AG20443 (cell line): ENCODE measurements around the gene TMEM181.
"Not testable (repeated sequence)": the region's sequence is repeated elsewhere in the genome, so short reads cannot be mapped to it uniquely, and the experiment has no call there.

Experiments
- DNase-seq: peaks from one replicate; pipeline ENCODE4 v3.0.0; 2012; ENCODE audit warnings: low spot score, mixed read lengths

TMEM181 gene

DNA sequence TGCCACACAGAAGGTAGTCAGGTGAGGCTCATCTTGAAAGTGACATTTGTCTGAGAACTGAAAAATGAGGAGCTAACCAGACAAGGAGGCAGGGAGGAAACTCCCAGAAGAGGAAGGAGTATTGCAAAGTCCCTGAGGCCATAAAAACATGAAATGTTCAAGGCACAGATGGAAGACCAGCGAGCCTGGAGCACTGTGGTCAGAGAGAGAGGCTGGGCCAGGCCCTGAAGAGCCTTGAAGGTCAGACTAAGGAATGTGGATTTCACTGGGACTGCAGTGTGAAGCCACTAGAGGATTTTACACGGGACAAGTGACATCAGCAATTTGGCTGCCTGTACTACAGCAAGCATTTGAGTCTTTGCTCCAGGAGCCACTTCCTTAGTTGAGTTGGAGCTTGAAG, 21.1 kb upstream of the TMEM181 start:
- DNase-seq, result no peak

DNA sequence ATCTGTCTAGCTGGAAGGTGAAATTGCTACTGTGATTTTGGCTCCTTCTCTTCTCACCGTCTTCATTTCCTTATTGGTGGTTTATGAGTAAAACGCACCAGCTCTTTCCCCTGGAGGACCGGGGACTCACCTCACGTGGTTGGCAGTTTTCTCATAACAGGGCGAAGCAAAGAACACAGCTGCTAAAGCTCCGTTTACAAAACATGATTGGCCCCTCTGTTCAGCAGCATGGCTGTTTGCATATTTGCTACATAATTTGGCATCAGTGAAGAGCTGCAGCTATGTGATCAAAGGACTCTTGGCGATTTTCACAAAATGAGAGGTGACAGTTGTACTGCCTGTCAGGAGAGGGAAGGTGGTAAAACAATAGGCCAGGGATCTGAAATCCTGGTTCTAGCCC, 20.5 kb upstream of the TMEM181 start:
- no peak for DNase-seq

DNA sequence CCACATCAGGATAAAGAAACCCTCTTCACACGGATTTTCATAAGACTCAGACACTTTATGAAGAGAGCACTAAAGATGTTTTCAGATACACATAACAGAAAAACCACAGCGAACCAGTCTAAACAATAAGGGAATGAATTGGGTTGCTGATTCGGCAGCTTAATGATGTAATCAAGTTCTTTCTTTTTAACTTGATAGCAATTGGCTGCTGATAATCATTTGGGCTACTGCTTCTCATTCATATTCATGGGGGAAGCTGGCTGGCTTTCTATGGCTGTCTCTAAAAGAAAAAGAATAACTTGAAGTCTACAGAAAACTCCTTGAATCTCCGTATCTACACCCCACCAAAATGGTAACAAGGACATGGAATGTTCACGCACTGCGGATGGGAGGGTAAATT, 20.0 kb upstream of the TMEM181 start:
- no peak for DNase-seq

DNA sequence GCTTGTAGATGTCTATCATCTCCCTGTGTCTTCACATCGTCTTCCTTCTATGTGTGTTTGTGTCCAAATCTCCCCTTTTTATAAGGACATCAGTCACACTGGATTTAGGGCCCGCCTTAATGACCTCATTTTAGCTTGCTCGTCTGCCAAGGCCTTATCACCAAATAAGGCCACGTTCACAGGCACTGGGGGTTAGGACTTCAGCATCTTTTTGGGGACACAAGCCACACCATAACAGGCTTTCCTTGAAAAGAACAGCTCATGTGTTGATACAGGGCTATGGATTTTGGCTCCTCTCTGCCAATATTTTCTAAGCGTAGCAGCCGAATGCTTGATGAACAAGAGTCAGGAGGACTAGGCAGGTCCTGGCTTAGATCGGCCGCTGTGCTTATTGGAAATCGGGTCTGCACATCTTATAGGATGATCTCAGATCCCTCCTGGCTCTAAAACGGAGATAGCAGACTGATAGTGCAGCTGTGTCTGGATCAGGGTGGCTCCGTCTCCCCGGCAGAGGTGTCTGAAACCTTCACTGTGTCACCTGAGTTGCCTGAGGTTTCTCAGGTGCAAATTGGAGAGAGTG, 16.2 kb upstream of the TMEM181 start:
- DNase-seq, result no peak

DNA sequence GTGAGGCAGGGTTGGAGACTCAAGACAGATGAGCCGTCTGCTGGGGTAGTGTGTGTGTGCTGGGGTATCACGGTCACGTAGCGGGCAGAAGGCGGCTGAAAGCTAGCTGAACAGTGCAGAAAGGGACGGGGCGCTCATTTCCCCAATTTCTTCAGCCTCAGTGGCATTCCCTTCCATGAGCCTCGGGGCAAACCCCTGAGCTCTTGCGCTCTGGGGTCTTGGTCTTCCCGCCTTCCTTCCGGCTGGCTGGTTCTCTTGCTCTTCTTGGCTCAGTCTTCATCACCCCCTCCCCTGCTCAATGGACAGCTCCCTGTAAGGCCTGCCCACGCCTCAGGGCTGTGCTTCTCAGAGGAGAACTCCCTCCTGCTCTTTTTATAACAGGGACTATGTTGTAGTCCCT, 15.5 kb upstream of the TMEM181 start:
- no peak for DNase-seq

DNA sequence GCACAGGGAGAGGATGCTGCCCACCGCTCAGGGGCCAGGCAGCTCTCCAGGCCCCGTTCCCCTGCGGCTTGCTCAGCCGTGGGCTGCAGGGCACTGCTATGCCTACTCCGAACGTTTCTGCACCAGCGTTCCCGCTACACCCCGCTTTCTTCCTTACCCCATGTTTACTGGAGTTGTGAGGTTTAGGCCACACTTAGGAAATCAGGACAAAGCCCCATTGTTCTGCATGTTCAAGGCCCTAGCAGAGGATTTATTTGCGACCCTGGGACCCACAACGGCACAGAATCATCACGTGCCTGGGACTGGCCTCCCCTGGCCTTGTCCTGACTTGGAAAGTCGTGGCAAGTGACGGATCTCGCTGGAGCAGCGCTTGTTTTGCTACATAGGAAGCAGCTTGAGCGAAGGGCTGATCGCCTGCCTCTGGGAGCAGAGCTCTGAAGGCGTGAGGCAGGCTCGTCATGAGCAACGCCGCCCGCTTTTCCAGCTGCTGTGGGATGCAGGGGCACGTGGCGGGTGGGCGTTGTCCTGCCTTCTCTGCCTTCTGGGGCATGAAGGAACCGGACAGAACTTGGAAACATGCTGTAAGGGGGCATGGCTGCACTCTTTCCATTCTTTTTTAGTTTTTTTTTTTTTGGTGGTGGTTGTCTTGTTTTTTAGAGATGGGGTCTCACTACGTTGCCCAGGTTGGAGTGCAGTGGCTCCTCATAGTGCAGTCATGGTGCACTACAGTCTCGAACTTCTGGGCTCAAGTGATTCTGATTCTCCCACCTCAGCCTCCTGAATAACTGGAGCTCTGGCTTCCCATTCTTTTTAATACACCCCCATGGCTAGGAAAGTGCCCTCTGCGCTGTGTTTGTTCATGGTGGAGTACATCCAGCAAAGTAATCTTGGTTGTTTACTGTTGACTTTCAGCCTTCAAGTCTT, 14.6 kb upstream of the TMEM181 start:
- DNase-seq, result no peak

DNA sequence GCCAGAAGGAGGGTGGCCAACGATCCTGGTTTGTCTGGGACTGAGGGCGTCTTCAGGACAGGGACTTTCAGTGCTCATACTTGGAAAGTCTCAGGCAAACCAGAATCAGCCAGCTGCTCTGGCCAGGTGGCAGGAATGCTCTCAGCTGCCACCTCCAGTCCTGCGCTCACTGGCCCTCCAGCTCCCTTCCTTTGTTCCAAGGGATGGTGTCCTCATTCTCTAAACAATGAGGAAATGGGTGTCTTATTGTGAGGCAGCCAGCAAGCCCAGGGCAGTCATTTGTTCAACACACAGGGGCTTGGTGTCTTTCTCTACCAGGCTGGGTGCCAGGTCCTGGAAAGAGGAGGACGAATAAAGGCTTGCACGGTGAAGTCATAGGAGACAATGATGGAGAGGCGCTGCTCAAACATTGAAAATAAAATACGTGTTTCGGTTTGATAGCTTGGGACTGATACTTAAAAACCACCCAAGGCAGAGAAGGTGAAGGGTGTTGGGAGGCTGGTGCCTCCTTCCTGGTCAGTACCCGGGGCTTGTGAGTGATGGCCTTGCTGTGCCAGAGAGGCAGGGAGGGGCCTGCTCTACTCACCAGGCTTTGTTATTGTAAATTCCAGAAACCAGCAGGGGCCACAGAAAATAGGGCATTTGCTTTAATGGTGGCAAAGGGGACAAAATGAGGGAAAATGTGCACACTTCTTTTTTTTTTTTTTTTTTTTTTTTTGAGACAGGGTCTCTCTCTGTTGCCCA, 11.3 kb upstream of the TMEM181 start:
- no peak for DNase-seq

DNA sequence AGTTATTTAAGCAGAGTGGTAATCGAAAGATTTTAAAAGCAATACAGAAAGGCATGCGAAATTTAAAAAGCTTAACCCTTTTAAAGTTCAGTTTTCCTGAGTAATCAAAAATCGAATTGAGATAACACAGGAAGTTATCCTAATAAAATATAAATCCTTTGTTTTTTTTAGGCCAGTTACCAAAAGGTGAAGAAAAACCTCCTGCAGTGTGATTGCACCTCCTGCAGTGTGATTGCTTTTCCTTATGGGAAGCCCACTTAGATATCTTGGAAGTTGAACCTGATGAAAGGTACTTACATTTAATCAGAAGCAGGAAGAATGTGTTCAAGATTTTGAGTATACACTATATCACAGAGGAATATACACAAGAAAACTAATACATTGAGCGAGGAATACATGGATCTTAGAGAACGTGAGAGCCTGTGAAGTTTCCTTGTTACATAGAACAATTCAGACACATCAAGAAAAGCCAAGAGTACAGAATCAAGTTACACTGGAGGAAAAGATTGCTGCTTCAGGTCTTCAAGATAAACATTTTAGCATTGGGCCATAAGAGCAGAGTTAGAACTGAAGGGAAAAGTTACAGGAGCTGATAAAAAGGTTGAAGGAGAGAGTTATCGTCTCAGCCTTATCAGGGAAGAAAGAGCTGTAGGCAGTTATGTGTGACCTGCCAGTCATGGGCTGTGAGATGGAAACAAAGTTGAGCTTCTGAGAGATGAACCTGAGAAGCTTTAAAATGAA, 7.7 kb upstream of the TMEM181 start:
- DNase-seq, result no peak

DNA sequence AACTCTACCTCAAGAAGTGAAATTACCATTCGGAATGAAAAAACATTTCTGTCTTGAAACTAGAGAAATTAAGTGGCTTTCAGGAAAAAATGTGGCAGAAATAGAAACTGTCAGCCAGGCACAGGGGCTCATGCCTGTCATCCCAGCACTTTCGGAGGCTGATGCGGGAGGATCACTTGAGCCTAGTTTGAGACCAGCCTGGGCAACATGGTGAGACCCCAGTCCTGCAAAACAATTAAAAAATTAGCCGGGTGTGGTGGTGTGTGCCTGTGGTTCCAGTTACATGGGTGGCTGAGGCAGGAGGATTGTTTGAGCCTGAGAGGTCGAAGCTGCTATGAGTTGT, 7.1 kb upstream of the TMEM181 start:
- no peak for DNase-seq

DNA sequence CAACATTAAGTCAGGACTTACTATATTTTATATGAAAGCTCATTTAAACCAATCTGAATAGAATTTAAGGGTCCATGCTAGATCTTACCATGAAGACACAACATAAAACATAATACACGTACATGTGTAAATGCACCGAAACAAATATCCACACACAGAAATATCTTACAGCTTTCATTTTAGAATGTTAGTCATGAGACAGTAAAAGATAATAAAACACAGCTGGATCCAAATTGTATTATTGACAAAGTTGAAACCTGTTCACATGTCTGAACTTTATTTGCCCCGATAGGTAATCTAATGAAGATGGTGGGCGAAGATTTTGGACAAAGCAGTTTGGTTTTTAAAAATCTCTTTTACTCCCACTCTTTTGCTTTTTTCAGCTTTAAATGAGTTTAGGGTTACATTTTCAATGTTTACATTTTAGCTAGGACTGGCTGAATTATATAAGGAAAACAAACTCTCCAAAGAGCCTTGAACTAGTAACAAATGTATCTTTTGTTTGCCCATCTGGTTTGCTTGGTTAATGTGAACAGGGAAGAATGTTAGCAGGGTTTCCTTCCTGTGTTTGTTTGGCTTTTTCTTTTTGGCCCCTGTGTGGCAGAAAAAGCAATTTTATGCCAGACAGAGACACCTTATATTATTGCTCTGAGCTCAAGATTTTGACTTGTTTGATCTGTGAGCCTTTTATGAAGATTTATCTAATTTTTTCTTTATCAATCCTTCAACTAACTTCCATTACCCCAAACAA, 5.1 kb upstream of the TMEM181 start:
- no peak for DNase-seq

DNA sequence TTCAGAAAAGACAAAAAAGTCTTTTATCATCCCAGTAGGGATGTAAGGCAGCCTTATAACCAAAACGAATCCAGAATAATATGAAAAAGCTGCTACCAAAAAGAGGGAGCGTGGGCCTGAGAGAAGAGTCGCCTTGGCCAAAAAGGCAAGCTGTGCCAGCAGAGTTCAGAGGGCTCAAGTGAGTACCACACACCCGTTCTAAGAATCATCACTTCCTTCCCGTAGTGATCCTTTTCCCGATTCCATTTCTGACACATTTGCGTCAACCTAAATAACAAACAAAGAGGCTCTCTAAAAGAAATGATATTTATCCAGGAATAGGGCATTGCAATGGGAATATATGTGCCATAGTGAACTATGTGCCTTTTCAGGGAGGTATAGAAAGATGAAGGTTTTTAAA, 3.8 kb upstream of the TMEM181 start:
- no peak for DNase-seq

DNA sequence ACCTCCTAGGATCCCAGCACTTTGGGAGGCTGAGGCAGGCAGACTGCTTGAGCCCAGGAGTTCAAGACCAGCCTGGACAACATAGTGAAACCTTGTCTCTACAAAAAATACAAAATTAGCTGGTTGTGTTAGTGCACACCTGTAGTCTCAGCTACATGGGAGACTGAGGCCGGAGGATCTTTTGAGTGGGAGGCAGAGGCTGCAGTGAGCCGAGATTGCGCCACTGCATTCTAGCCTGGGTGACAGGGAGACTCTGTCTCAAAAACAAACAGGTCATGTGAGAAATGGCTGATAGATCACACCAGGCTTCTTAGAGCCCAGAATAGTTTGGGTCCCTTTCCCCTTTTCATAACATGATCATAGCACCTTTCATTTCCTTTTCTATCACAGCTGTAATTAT, 2.8 kb upstream of the TMEM181 start:
- not testable (repeated sequence) for DNase-seq

DNA sequence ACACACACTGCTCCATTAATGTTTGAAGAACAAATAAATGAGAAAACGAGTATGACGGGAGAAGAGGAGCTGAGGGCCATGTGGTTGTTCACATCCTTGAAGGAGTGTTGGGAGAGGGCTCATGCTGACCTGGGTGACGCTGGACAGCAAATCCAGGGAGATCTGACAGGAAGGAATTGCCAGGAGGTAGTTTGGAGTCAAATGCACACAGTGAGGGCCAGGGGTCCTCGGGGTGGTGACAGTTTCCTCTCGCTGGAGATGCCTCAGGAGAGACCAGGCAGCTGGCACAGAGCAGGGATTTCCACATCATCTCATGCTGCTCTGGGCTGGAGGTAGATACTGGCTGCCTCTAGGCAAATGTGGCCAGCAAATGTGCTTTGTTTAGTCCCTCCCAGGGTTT, 2.0 kb upstream of the TMEM181 start:
- no peak for DNase-seq

DNA sequence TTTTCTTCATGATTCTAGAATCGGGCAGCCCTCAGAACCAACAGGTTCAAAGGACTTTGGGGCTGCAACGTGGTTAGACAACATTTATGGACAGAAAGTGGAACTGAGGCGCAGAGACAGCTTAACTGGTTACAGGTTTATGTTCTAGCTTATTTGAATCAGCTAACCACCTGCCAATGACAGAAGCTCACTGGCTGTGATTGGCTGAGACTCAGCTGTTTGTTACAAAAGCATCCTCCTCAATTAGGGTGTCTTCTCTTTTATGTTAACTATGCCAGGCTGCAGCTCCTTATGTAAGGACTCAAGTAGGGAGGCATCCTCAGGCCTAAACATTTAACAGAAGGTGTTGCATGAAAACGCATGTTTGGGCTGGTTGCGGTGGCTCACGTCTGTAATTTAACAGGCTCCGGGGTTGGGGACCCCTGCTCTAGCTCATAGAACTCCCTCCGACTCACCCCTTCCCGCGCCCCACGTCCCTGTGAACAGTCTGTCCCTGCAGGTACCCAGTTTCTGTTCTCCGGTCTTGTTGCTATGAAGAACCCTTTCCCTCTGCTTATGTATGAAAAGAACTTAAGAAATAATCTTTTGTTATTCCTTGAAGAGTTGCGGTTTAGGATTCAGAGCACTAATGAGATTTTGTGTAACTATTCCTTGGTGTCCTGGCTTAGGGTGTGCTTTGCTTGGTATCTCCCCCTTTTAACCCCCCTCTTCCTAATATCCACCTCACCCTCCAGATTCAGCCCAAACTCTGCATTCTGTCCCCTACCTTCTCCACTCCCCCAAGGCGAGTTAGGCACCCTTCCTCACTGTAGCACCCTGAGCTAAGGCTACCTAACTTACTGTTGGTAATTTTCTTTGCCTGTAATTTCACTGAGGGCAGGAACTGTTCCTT, 1.2 kb upstream of the TMEM181 start:
- no peak for DNase-seq

DNA sequence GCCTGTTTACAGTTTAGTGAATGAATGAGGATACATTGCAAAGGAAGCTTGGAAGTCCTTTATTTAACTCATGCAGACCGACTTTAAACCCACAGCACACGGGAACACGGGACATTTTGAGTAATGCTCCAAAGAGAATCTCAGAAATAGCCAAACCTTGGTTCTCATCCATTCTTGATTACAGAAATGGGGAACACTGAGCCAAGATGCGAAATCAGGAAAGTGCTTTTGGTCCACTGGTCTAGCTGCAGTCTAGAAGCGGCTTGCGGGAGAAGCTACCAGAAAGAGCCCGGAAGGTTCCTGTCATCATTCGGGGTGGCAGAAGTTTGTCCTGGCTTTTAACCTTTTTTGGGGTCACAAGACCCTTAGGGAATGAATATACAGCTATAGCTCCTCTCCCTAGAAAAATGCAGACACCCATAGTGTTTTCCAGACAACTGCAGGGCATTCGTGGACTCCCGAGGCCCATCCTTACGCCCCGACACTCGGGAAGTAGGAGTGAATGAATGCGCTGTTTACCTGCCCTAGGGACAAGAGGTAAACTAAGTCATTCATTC, 475 bp upstream of the TMEM181 start:
- no peak for DNase-seq

DNA sequence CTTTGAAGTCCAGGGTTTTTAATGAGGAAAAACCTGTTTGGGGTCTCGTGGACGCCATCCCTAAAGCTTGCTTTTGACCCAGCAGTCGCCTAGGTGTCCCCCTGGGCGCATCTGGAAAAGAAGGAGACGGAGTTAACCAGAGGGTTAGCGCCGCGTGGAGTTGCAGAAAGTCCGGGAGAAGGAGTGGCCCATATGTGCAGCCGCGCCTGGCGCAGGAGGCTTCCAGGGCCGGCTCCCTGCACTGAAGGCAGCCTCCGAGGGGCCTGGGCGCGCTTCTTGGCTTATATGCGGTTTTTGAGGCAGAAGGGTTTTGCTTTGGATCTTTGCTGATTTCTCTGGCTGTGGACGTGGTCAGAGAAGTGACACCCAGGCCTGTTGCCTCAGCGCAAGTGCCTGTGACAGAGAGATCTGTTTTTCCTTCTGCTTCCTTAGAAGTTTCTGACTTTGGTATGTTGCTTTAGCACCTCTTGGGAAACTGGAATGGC, 987 bp downstream of the TMEM181 start:
- DNase-seq, result peak; percentile 52

DNA sequence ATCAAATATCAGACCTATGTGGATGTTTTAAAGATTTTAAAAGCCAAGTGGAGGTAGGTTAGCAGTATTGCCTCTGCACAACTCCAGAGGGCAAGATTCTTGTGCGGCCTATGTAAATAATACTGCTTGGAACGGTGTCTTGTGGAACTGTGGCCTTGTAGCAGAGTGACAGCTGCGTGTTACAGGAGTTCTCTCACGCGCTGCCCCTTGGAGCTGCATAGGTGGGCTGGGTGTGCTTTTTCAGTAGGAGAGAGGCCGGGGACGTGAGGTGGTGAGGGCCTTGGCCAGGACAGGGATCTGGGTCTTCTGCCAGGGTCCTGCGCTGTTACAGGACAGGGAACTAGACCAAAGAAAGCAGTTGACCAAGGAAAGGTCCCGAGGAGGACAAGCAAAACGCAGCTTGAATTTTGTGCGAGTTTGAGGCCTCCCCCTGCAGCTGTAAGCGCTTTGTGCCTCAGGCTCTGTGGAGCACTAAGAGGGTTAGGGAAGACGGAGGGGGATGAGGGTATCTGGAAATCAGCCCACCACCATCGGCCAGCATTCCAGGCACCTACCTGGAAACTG, 1.5 kb downstream of the TMEM181 start:
- no peak for DNase-seq

DNA sequence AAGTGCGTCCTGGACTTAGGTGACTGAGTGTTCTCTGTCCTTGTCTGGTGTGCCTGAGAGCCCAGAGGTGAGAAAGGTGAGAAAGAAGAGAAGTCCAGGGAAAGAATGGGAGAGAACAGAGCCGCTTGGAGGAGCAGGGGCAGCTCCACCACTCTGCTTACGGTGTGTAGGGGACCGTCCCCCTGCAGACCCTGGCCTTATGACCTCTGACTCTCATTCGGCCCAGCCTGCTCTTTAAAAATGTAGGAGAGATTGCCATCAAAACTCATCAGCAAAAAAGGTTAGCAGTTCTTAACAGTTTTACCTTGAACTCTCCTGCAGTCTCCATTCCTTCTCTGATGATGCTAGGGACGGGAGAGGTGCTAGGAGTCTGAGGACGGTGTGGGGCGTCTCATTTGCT, 2.0 kb downstream of the TMEM181 start:
- DNase-seq, result no peak

DNA sequence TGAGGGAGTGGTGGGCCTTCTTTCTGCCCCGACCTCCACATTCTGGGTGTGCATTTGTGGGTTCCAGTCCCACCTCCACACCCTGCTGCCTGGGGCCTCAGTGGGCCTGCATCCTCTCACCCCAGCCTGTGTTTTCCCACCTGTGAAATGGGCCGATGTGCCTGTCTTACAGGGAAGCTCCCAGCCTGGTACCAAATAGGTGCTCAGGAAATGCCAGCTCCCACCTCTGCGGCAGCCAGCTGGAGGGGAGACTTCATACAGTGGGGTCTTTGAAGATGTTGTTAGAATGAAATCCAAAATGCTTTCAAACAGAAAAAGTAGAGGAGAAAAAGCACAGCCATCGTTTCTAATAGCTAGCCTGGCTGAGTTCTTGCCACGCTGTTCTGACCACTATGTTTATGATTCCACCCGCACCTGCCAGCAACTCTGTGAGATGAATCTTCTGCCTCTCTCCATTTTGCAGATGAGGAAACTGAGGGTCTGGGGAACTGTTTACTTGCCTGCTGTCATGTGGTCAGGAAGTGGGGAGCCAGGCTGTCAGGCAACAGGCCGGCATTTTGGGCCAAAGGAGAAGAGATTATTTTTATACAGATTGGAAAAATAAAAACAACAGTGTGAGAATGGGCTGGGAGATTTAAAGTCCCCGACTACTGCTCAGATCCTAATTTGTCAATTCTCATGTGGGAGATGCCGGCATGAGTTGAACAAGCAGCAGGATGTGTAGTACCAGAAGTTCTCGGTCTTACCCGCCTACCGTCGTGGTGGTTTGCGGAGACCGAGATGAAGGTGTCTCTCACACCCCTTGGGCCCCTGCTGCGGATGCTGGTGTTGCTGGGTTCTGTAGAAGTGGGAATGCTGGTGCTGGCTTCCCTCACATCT, 4.6 kb downstream of the TMEM181 start:
- DNase-seq, result no peak
